ENCODE results near the gene GUCY1A2.

The GUCY1A2 gene

GRCh38 chr11:107014871-107015270 is 3.4 kb downstream of the GUCY1A2 start:
- H3K27ac Mint-ChIP-seq, result no peak overlapping the region
- peaks cover 3% of the 10 kb centered on the region for H3K9me3 Mint-ChIP-seq
- H3K4me3 Mint-ChIP-seq, result no peak overlapping the region
- DNase-seq (ENCODE audit: low spot score in 2 of 2) (no peak), ATAC-seq (no peak)
- H3K36me3 Mint-ChIP-seq, result peaks cover 5% of the 10 kb centered on the region
- H3K4me1 Mint-ChIP-seq, result peaks cover 6% of the 10 kb centered on the region

GRCh38 chr11:107011977-107012376 is 6.3 kb downstream of the GUCY1A2 start:
- Mint-ChIP-seq H3K27ac (no peak overlapping the region), H3K4me1 (peaks cover 2% of the 10 kb centered on the region), H3K36me3 (no peaks in the 10 kb centered on the region), H3K9me3 (peaks cover 6% of the 10 kb centered on the region), H3K4me3 (no peak overlapping the region)
- ATAC-seq (no peak), DNase-seq (ENCODE audit: low spot score in 2 of 2) (no peak)

GRCh38 chr11:107009190-107009589 is 9.1 kb downstream of the GUCY1A2 start:
- H3K4me1 Mint-ChIP-seq, result no peaks in the 10 kb centered on the region
- no peak overlapping the region for H3K27ac Mint-ChIP-seq
- H3K36me3 Mint-ChIP-seq, result no peaks in the 10 kb centered on the region
- no peak overlapping the region for H3K4me3 Mint-ChIP-seq
- DNase-seq (ENCODE audit: low spot score in 2 of 2) (no peak), ATAC-seq (no peak)
- H3K9me3 Mint-ChIP-seq, result peaks cover 8% of the 10 kb centered on the region

GRCh38 chr11:107006076-107006833 is 12.0 kb downstream of the GUCY1A2 start:
- H3K4me1 Mint-ChIP-seq, result no peaks in the 10 kb centered on the region

GRCh38 chr11:106999196-106999595 is 19.1 kb downstream of the GUCY1A2 start:
- Mint-ChIP-seq H3K4me1 (no peaks in the 10 kb centered on the region), H3K36me3 (no peaks in the 10 kb centered on the region), H3K27ac (no peak overlapping the region), H3K4me3 (no peak overlapping the region), H3K9me3 (peaks cover under 1% of the 10 kb centered on the region)
- no peak for DNase-seq (ENCODE audit: low spot score in 2 of 2)
- no peak for ATAC-seq

More at GRCh38 chr11:107006076-107006833, 12.0 kb downstream of the GUCY1A2 start:
- Mint-ChIP-seq H3K9me3 (peaks cover 9% of the 10 kb centered on the region), H3K36me3 (no peaks in the 10 kb centered on the region), H3K27ac (no peak overlapping the region), H3K4me3 (no peak overlapping the region)
- DNase-seq (ENCODE audit: low spot score in 2 of 2), result no peak
- ATAC-seq, result no peak

GRCh38 chr11:106998916-106999188 is 19.4 kb downstream of the GUCY1A2 start:
- no peak for DNase-seq (ENCODE audit: low spot score in 2 of 2)
- H3K4me3 Mint-ChIP-seq, result no peak overlapping the region
- H3K9me3 Mint-ChIP-seq, result no peaks in the 10 kb centered on the region
- no peaks in the 10 kb centered on the region for H3K36me3 Mint-ChIP-seq
- no peak overlapping the region for H3K27ac Mint-ChIP-seq
- no peak for ATAC-seq
- H3K4me1 Mint-ChIP-seq, result no peaks in the 10 kb centered on the region

GRCh38 chr11:106998116-106998915 is 20.0 kb downstream of the GUCY1A2 start:
- Mint-ChIP-seq H3K4me1 (no peaks in the 10 kb centered on the region), H3K27ac (no peak overlapping the region), H3K36me3 (no peaks in the 10 kb centered on the region), H3K9me3 (no peaks in the 10 kb centered on the region), H3K4me3 (no peak overlapping the region)
- ATAC-seq (no peak), DNase-seq (ENCODE audit: low spot score in 2 of 2) (no peak)

GRCh38 chr11:106997227-106997626 is 21.0 kb downstream of the GUCY1A2 start:
- DNase-seq (ENCODE audit: low spot score in 2 of 2) (no peak), ATAC-seq (no peak)
- no peaks in the 10 kb centered on the region for H3K36me3 Mint-ChIP-seq
- H3K4me3 Mint-ChIP-seq, result no peak overlapping the region
- H3K4me1 Mint-ChIP-seq, result no peaks in the 10 kb centered on the region
- no peak overlapping the region for H3K27ac Mint-ChIP-seq
- peaks cover 3% of the 10 kb centered on the region for H3K9me3 Mint-ChIP-seq

GRCh38 chr11:106996691-106997090 is 21.6 kb downstream of the GUCY1A2 start:
- Mint-ChIP-seq H3K4me3 (no peak overlapping the region), H3K36me3 (no peaks in the 10 kb centered on the region), H3K9me3 (peaks cover 3% of the 10 kb centered on the region), H3K4me1 (no peaks in the 10 kb centered on the region), H3K27ac (no peak overlapping the region)
- ATAC-seq (no peak), DNase-seq (ENCODE audit: low spot score in 2 of 2) (no peak)

GRCh38 chr11:106990331-106990730 is 27.9 kb downstream of the GUCY1A2 start:
- no peak overlapping the region for H3K4me3 Mint-ChIP-seq
- no peaks in the 10 kb centered on the region for H3K4me1 Mint-ChIP-seq
- H3K9me3 Mint-ChIP-seq, result peaks cover 9% of the 10 kb centered on the region
- no peaks in the 10 kb centered on the region for H3K36me3 Mint-ChIP-seq
- no peak overlapping the region for H3K27ac Mint-ChIP-seq
- DNase-seq (ENCODE audit: low spot score in 2 of 2) (no peak), ATAC-seq (peak; percentile 46)

GRCh38 chr11:106989078-106989455 is 29.2 kb downstream of the GUCY1A2 start:
- no peaks in the 10 kb centered on the region for H3K4me1 Mint-ChIP-seq
- peaks cover 9% of the 10 kb centered on the region for H3K9me3 Mint-ChIP-seq
- DNase-seq (ENCODE audit: low spot score in 2 of 2), result no peak
- H3K4me3 Mint-ChIP-seq, result no peak overlapping the region
- H3K27ac Mint-ChIP-seq, result no peak overlapping the region
- no peaks in the 10 kb centered on the region for H3K36me3 Mint-ChIP-seq
- no peak for ATAC-seq

- Mint-ChIP-seq H3K9me3 (peaks cover 9% of the 10 kb centered on the region), H3K4me3 (no peak overlapping the region), H3K27ac (no peak overlapping the region), H3K36me3 (no peaks in the 10 kb centered on the region), H3K4me1 (no peaks in the 10 kb centered on the region)
- ATAC-seq (no peak), DNase-seq (ENCODE audit: low spot score in 2 of 2) (no peak)
These were observed 29.9 kb downstream of the GUCY1A2 start for GRCh38 chr11:106988151-106989077.

GRCh38 chr11:106986673-106987072 is 31.6 kb downstream of the GUCY1A2 start:
- DNase-seq (ENCODE audit: low spot score in 2 of 2), result no peak
- H3K27ac Mint-ChIP-seq, result no peak overlapping the region
- H3K4me3 Mint-ChIP-seq, result no peak overlapping the region
- peaks cover 6% of the 10 kb centered on the region for H3K9me3 Mint-ChIP-seq
- ATAC-seq, result no peak
- no peaks in the 10 kb centered on the region for H3K36me3 Mint-ChIP-seq
- no peaks in the 10 kb centered on the region for H3K4me1 Mint-ChIP-seq

GRCh38 chr11:106986261-106986660 is 32.0 kb downstream of the GUCY1A2 start:
- Mint-ChIP-seq H3K36me3 (no peaks in the 10 kb centered on the region), H3K4me1 (no peaks in the 10 kb centered on the region), H3K4me3 (no peak overlapping the region), H3K27ac (no peak overlapping the region), H3K9me3 (peaks cover 6% of the 10 kb centered on the region)
- no peak for ATAC-seq
- no peak for DNase-seq (ENCODE audit: low spot score in 2 of 2)

- H3K4me1 Mint-ChIP-seq, result no peaks in the 10 kb centered on the region
- no peaks in the 10 kb centered on the region for H3K36me3 Mint-ChIP-seq
- H3K4me3 Mint-ChIP-seq, result no peak overlapping the region
- peaks cover 5% of the 10 kb centered on the region for H3K9me3 Mint-ChIP-seq
- ATAC-seq (no peak), DNase-seq (ENCODE audit: low spot score in 2 of 2) (no peak)
- no peak overlapping the region for H3K27ac Mint-ChIP-seq
These were observed 34.3 kb downstream of the GUCY1A2 start for GRCh38 chr11:106983991-106984390.
